ENCODE data around the gene LIN54. TPM values are rescaled to one million over a fixed set of nuclear protein-coding genes. Genes with fewer than 3 reads are reported as not detected.

LIN54 gene
- polyA plus RNA-seq, 3 donors: 1.6 to 2.7 (median 2.2) TPM

Other genes starting within 250 kb of the LIN54 start
- 10 to 100 TPM in 2 of 3 donors, 1 to 10 TPM in 1; 4.3 to 18.6 (median 14.3) TPM for gene SCD5, start 212.0 kb downstream of the LIN54 start, polyA plus RNA-seq
- 100 to 1,000 TPM in 1 of 3 donors, 10 to 100 TPM in 2; 74.9 to 133 (median 92.4) TPM for gene SEC31A, start 119.7 kb downstream of the LIN54 start, polyA plus RNA-seq
- 1 to 10 TPM; 1.0 to 1.8 (median 1.5) TPM for gene THAP9, start 110.1 kb downstream of the LIN54 start, polyA plus RNA-seq
- gene COPS4, start 24.4 kb upstream of the LIN54 start, polyA plus RNA-seq: 10 to 100 TPM; 16.6 to 36.0 (median 28.2) TPM
- 10 to 100 TPM in 1 of 3 donors, 1 to 10 TPM in 2; 2.5 to 19.4 (median 7.6) TPM for gene PLAC8, start 103.9 kb upstream of the LIN54 start, polyA plus RNA-seq

Measured in adipose tissue (tissue), 3 donors.